Hepatocyte (in vitro differentiated cells): ENCODE data around the gene AKAP13. TPM values are rescaled to one million over a fixed set of nuclear protein-coding genes. Genes with fewer than 3 reads are reported as not detected.
A peak's percentile ranks its signal among the peaks of the same experiment; 100 is the strongest.

Source experiments
- DNase-seq: peaks from one replicate; pipeline ENCODE4 v3.0.0-alpha.2; 2016; ENCODE audit warnings: low spot score
- H2AFZ ChIP-seq: fragments of 200-600 bp; sonication (generic); 2 replicates; pipeline ENCODE4 v1.6.0; 2016; ENCODE audit warnings: antibody characterized with exemption, mild to moderate bottlenecking
- H3K27ac ChIP-seq: fragments of 200-600 bp; sonication (generic); 2 replicates; pipeline ENCODE4 v1.5.1; 2016; ENCODE audit warnings: mild to moderate bottlenecking
- H3K27me3 ChIP-seq: fragments of 200-600 bp; sonication (generic); 2 replicates; pipeline ENCODE4 v1.6.1; 2016
- H3K36me3 ChIP-seq: fragments of 200-600 bp; sonication (generic); replicated peaks from 2 replicates; pipeline ENCODE4 v1.5.1; 2016; ENCODE audit warnings: low read depth; ENCODE audit not compliant: insufficient read depth
- H3K4me1 ChIP-seq: fragments of 200-600 bp; sonication (generic); 2 replicates; pipeline ENCODE4 v1.5.1; 2016; ENCODE audit warnings: mild to moderate bottlenecking, moderate library complexity; ENCODE audit not compliant: insufficient read depth
- H3K4me2 ChIP-seq: fragments of 200-600 bp; sonication (generic); 2 replicates; pipeline ENCODE4 v1.6.0; 2016
- H3K4me3 ChIP-seq: fragments of 200-600 bp; sonication (generic); 2 replicates; pipeline ENCODE4 v1.5.1; 2016; ENCODE audit warnings: mild to moderate bottlenecking
- H3K79me2 ChIP-seq: fragments of 200-600 bp; sonication (generic); 2 replicates; pipeline ENCODE4 v1.6.0; 2017; ENCODE audit warnings: mild to moderate bottlenecking
- H3K9me2 ChIP-seq: fragments of 200-600 bp; sonication (generic); replicated peaks from 2 replicates; pipeline ENCODE4 v1.6.0; 2017; ENCODE audit warnings: mild to moderate bottlenecking; ENCODE audit not compliant: insufficient read depth
- H3K9me3 ChIP-seq: fragments of 200-600 bp; sonication (generic); 2 replicates; pipeline ENCODE4 v1.5.1; 2016; ENCODE audit warnings: low read depth, mild to moderate bottlenecking
- H4K20me1 ChIP-seq: fragments of 200-600 bp; sonication (generic); 2 replicates; pipeline ENCODE4 v1.6.0; 2016; ENCODE audit warnings: mild to moderate bottlenecking; ENCODE audit not compliant: insufficient read depth, poor library complexity, severe bottlenecking
- EZH2 ChIP-seq: fragments of 200-600 bp; sonication (generic); IDR thresholded peaks from 2 replicates; pipeline ENCODE4 v1.6.1; 2016; ENCODE audit warnings: antibody characterized with exemption, mild to moderate bottlenecking, borderline replicate concordance
- EZH2phosphoT487 ChIP-seq: fragments of 200-600 bp; sonication (generic); IDR thresholded peaks from one replicate; pipeline ENCODE4 v1.6.1; 2018; ENCODE audit warnings: antibody characterized with exemption, mild to moderate bottlenecking, low read depth, moderate library complexity; ENCODE audit not compliant: unreplicated experiment, severe bottlenecking
- WGBS: methylation state at CpG from one replicate; pipeline ENCODE4 v1.1.6; 2016; ENCODE audit warnings: low lambda C conversion rate; ENCODE audit errors: missing lambda C conversion rate; 5-methylcytosine and 5-hydroxymethylcytosine counted together
- polyA plus RNA-seq: library from polyadenylated mRNA; unstranded; fragments of >200 nt; fragmentation: Nextera tagmentation; extraction: Ambion mirVana; gene quantifications from 2 replicates; pipeline ENCODE4 v1.2.1, GENCODE V29; 2016
- total RNA-seq: library from RNA; depleted of rRNA; stranded (reverse); fragments of >200 nt; gene quantifications from 2 replicates; pipeline ENCODE4 v1.2.3, GENCODE V29; 2014
- TF ChIP-seq, protein P1 (sequence below): fragments of 200-600 bp; sonication (generic); IDR thresholded peaks from 2 replicates; pipeline ENCODE4 v1.5.1; 2016; ENCODE audit warnings: antibody characterized with exemption, mild to moderate bottlenecking; ENCODE audit not compliant: poor library complexity

The AKAP13 gene
- total and polyA plus RNA-seq, 2 experiments from 2014 or later: 55.6 to 80.9 TPM

DNA sequence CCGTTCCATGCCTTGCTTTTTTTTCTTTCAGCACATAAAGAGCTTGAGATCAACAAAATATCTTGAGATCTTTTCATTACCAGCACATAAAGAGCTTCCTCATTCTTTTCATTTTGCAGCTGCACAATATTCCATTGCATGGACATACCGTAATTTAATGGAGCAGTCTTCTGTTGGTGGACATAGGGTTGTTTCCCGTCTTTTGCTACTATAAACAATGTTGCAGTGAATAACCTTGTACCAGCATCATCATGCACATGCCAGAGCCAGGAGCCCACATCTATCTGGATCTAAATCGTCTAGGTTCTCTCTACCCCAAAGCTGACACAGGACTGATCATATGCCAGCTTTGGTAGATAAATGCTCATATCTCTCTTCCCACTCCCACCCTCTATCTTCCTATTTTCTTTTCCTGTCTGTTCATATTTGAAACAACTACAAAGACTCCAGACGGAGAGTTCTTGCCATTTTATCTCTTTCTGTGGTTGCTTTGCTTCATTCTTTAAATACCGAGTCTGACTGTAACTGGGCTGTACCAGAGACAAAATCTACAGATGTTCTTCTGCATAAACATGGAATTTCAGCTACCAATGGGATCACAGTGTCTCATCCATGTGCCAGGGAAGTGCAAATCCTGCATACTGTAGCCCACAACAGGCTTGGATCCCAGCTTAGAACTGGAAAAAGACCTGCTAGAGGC is 47.1 kb upstream of the AKAP13 start:
- Histone ChIP-seq H3K9me2 (no peaks in the 10 kb centered on the region), H3K79me2 (no peaks in the 10 kb centered on the region), H3K4me1 (peaks cover 37% of the 10 kb centered on the region), H3K27ac (peak overlapping the region; percentile 95), H3K9me3 (no peaks in the 10 kb centered on the region), H3K27me3 (no peaks in the 10 kb centered on the region), H3K4me2 (peak overlapping the region; percentile 25), H3K36me3 (no peaks in the 10 kb centered on the region), H2AFZ (no peak overlapping the region), H4K20me1 (no peaks in the 10 kb centered on the region), H3K4me3 (no peak overlapping the region)
- DNase-seq: peak; percentile 49
- TF ChIP-seq, protein P1, sequence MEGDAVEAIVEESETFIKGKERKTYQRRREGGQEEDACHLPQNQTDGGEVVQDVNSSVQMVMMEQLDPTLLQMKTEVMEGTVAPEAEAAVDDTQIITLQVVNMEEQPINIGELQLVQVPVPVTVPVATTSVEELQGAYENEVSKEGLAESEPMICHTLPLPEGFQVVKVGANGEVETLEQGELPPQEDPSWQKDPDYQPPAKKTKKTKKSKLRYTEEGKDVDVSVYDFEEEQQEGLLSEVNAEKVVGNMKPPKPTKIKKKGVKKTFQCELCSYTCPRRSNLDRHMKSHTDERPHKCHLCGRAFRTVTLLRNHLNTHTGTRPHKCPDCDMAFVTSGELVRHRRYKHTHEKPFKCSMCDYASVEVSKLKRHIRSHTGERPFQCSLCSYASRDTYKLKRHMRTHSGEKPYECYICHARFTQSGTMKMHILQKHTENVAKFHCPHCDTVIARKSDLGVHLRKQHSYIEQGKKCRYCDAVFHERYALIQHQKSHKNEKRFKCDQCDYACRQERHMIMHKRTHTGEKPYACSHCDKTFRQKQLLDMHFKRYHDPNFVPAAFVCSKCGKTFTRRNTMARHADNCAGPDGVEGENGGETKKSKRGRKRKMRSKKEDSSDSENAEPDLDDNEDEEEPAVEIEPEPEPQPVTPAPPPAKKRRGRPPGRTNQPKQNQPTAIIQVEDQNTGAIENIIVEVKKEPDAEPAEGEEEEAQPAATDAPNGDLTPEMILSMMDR: no peak
- no peak for TF ChIP-seq EZH2
- no peak for TF ChIP-seq EZH2phosphoT487
- WGBS: 59% methylated on average over 6 of the region's 6 CpGs

DNA sequence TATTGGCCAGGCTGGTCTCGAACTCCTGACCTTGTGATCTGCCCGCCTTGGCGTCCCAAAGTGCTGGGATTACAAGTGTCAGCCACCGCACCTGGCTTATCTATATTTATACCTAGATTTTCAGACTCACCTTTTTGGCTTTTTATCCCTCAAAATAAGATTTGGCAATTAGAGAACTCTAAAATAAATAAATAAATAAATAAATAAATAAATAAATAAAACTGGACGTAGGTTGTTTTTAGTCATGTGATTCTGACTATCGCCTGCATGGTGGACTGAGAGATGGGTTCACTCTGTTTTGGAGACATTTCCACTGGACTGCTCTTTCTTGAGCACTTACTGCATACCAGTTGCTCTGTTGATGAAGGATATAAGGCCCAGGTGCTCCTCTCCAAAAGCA is 46.2 kb upstream of the AKAP13 start:
- Histone ChIP-seq H3K9me2 (no peaks in the 10 kb centered on the region), H3K4me3 (no peak overlapping the region), H4K20me1 (no peaks in the 10 kb centered on the region), H3K27ac (peak overlapping the region; percentile 95), H3K79me2 (no peaks in the 10 kb centered on the region), H3K4me2 (no peak overlapping the region), H2AFZ (no peak overlapping the region), H3K9me3 (no peaks in the 10 kb centered on the region), H3K27me3 (no peaks in the 10 kb centered on the region), H3K4me1 (peaks cover 37% of the 10 kb centered on the region), H3K36me3 (no peaks in the 10 kb centered on the region)
- WGBS: 96% methylated on average over 6 of the region's 6 CpGs
- DNase-seq: no peak
- no peak for TF ChIP-seq EZH2
- no peak for TF ChIP-seq EZH2phosphoT487
- TF ChIP-seq, protein P1: no peak

DNA sequence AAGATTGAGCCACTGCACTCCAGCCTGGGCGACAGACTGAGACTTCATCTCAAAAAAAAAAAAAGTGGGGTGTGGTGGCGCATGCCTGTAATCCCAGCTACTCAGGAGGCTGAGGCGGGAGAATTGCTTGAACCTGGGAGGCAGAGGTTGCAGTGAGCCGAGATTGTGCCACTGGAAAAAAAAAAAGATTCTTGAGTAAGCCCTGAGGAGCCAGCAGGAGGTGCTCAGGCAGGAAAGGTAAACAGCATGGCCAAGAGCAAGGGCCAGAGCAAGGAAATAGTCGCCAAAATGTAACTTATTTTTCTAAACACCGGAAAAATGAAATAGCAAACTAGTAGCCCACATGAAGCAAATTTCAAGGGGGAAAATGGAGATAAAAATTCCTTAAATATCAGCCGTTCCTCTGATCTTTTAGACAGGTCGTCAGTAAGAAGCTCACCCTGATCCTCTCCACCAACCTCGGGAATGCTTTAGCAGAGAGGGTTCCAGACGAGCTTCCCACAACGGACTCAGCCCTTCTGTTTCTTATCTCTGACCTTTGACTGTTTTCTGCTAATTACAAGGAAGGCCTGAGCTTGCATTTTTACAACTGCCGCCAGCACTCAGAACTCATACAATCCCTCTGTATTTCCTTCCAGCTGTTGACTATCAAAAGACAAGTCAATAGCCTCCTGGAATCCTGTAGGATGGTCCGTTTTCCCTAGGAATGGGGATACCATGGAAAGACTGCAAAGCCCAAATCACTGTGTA is 45.0 kb upstream of the AKAP13 start:
- peak overlapping the region; percentile 65 for H3K4me2 ChIP-seq
- no peaks in the 10 kb centered on the region for H4K20me1 ChIP-seq
- H3K36me3 ChIP-seq: no peaks in the 10 kb centered on the region
- H3K9me2 ChIP-seq: no peaks in the 10 kb centered on the region
- H3K27me3 ChIP-seq: no peaks in the 10 kb centered on the region
- WGBS: 39% methylated on average over 13 of the region's 13 CpGs
- TF ChIP-seq EZH2 (no peak), EZH2phosphoT487 (no peak)
- TF ChIP-seq, protein P1: peak; percentile 15
- H3K27ac ChIP-seq: peak overlapping the region; percentile 76
- no peak overlapping the region for H2AFZ ChIP-seq
- peaks cover 36% of the 10 kb centered on the region for H3K4me1 ChIP-seq
- peak; percentile 60 for DNase-seq
- no peak overlapping the region for H3K4me3 ChIP-seq
- H3K79me2 ChIP-seq: no peaks in the 10 kb centered on the region
- H3K9me3 ChIP-seq: no peaks in the 10 kb centered on the region
